Cerebellar cortex (tissue), 1 donor: ENCODE results near the gene MED12L.
"Not testable (repeated sequence)": the region's sequence is repeated elsewhere in the genome, so short reads cannot be mapped to it uniquely, and the experiment has no call there.

Experiments used
- DNase-seq: peaks from one replicate; pipeline ENCODE4 v3.0.0-alpha.2; 2015; ENCODE audit warnings: low spot score

MED12L gene

GRCh38 chr3:151383956-151384355 lies 298.5 kb downstream of the MED12L start:
- DNase-seq: no peak

- no peak for DNase-seq
These were observed 299.3 kb downstream of the MED12L start, which contains the start of gene P2RY12 for GRCh38 chr3:151384741-151385174. P2RY12 (minus strand) TSS chr3:151384753; CDS start chr3:151338845, 45,908 bp downstream.

- no peak for DNase-seq
These were observed 300.6 kb downstream of the MED12L start for GRCh38 chr3:151386056-151386455.

- no peak for DNase-seq
These were observed 302.0 kb downstream of the MED12L start for GRCh38 chr3:151387432-151387831.

- no peak for DNase-seq
These were observed 302.4 kb downstream of the MED12L start for GRCh38 chr3:151387842-151388241.

GRCh38 chr3:151391720-151392119 lies 306.3 kb downstream of the MED12L start:
- DNase-seq: no peak

GRCh38 chr3:151392191-151392590 lies 306.7 kb downstream of the MED12L start:
- DNase-seq: not testable (repeated sequence)

- DNase-seq: no peak
These were observed 307.8 kb downstream of the MED12L start for GRCh38 chr3:151393146-151393830.

GRCh38 chr3:151393941-151394340 lies 308.5 kb downstream of the MED12L start:
- no peak for DNase-seq

- DNase-seq: no peak
These were observed 309.1 kb downstream of the MED12L start for GRCh38 chr3:151394611-151395010.

- DNase-seq: no peak
These were observed 310.3 kb downstream of the MED12L start for GRCh38 chr3:151395806-151396205.

GRCh38 chr3:151398895-151399294 lies 313.4 kb downstream of the MED12L start:
- DNase-seq: no peak

- DNase-seq: no peak
These were observed 314.9 kb downstream of the MED12L start for GRCh38 chr3:151400341-151400740.

GRCh38 chr3:151402349-151402748 lies 316.9 kb downstream of the MED12L start:
- no peak for DNase-seq

GRCh38 chr3:151403246-151403645 lies 317.8 kb downstream of the MED12L start:
- no peak for DNase-seq

GRCh38 chr3:151404316-151404715 lies 318.9 kb downstream of the MED12L start:
- DNase-seq: no peak

- DNase-seq: no peak
These were observed 322.5 kb downstream of the MED12L start for GRCh38 chr3:151407928-151408327.

- DNase-seq: no peak
These were observed 325.6 kb downstream of the MED12L start for GRCh38 chr3:151410891-151411559.

- DNase-seq: no peak
These were observed 327.5 kb downstream of the MED12L start for GRCh38 chr3:151412989-151413388.

- DNase-seq: no peak
These were observed 329.8 kb downstream of the MED12L start for GRCh38 chr3:151415289-151415688.

- no peak for DNase-seq
These were observed 334.3 kb downstream of the MED12L start for GRCh38 chr3:151419806-151420205.

GRCh38 chr3:151421938-151422337 lies 336.5 kb downstream of the MED12L start:
- DNase-seq: no peak

GRCh38 chr3:151423091-151423490 lies 337.6 kb downstream of the MED12L start:
- no peak for DNase-seq
